IMR-90 (cell line): ENCODE measurements around the gene NLRP3. TPM values are rescaled to one million over a fixed set of nuclear protein-coding genes. Genes with fewer than 3 reads are reported as not detected.

Source experiments
- ATAC-seq: fragments of 200-7000 bp; cut with Tn5 transposase; 2 replicates; pipeline ENCODE4 v1.9.1; 2020; ENCODE audit warnings: low read depth, mild to moderate bottlenecking, moderate library complexity
- BruUV-seq: library from RNA; stranded (reverse); fragments of 400-500 nt; replicated peaks from 2 replicates; lab custom pipeline; 2021; lab: Mats Ljungman, UMichigan
- CTCF ChIA-PET: fragments of 300-600 bp; formaldehyde crosslinking; extraction: SDS; loops from one replicate; lab custom pipeline; 2021; ENCODE audit warnings: antibody characterized with exemption; lab: Yijun Ruan, JAX
- POLR2A ChIA-PET: fragments of 300-600 bp; sonication (Branson Sonifier 250); formaldehyde crosslinking; loops from one replicate; lab custom pipeline; 2022; ENCODE audit warnings: antibody characterized with exemption; ENCODE audit not compliant: unreplicated experiment; lab: Charles Lee
- DNase-seq: peaks from one replicate; pipeline ENCODE4 v3.0.0; 2013
- H2AFZ ChIP-seq: replicated peaks from 2 replicates; pipeline ENCODE3; 2013; ENCODE audit warnings: low read length, mild to moderate bottlenecking; ENCODE audit not compliant: poor library complexity
- H2AK5ac ChIP-seq: 2 replicates; pipeline ENCODE4 v1.6.1; 2013; ENCODE audit warnings: low read depth, low read length, inconsistent platforms
- H2AK9ac ChIP-seq: replicated peaks from 2 replicates; pipeline ENCODE3; 2013; ENCODE audit warnings: mild to moderate bottlenecking, low read depth, low read length, moderate library complexity; ENCODE audit not compliant: poor library complexity
- H2BK120ac ChIP-seq: 2 replicates; pipeline ENCODE4 v1.6.1; 2013; ENCODE audit warnings: low read depth, low read length, inconsistent platforms
- H2BK15ac ChIP-seq: 3 replicates; pipeline ENCODE4 v1.6.1; 2013; ENCODE audit warnings: low read depth, low read length, inconsistent platforms
- H2BK20ac ChIP-seq: 2 replicates; pipeline ENCODE4 v1.6.1; 2013; ENCODE audit warnings: low read depth, mild to moderate bottlenecking, inconsistent platforms, low read length, moderate library complexity
- H2BK5ac ChIP-seq: 2 replicates; pipeline ENCODE4 v1.6.1; 2013; ENCODE audit warnings: mild to moderate bottlenecking, low read depth, low read length, inconsistent platforms; ENCODE audit not compliant: poor library complexity, severe bottlenecking
- H3K14ac ChIP-seq: replicated peaks from 2 replicates; pipeline ENCODE4 v1.6.1; 2013; ENCODE audit warnings: low read depth, low read length, inconsistent platforms
- H3K18ac ChIP-seq: 2 replicates; pipeline ENCODE4 v1.6.1; 2013; ENCODE audit warnings: low read depth, low read length, control low read depth
- H3K23ac ChIP-seq: 2 replicates; pipeline ENCODE4 v1.6.1; 2013; ENCODE audit warnings: low read depth, low read length, inconsistent platforms
- H3K27ac ChIP-seq: 2 replicates; pipeline ENCODE4 v1.5.1; 2013; ENCODE audit warnings: mild to moderate bottlenecking, control low read depth, low read length; ENCODE audit not compliant: insufficient read depth
- H3K27me3 ChIP-seq: 2 replicates; pipeline ENCODE4 v1.6.1; 2013; ENCODE audit warnings: low read length; ENCODE audit not compliant: control insufficient read depth, insufficient read depth
- H3K36me3 ChIP-seq: 2 replicates; pipeline ENCODE4 v1.6.1; 2013; ENCODE audit warnings: low read length, mixed read lengths; ENCODE audit not compliant: control insufficient read depth, insufficient read depth
- H3K4ac ChIP-seq: 2 replicates; pipeline ENCODE4 v1.6.1; 2013; ENCODE audit warnings: low read depth, low read length, inconsistent platforms
- H3K4me1 ChIP-seq: 2 replicates; pipeline ENCODE4 v1.6.1; 2013; ENCODE audit warnings: low read length, mixed read lengths; ENCODE audit not compliant: control insufficient read depth, insufficient read depth
- H3K4me2 ChIP-seq: 2 replicates; pipeline ENCODE4 v1.6.1; 2013; ENCODE audit warnings: low read depth, mild to moderate bottlenecking, control low read depth, low read length, moderate library complexity
- H3K4me3 ChIP-seq: 2 replicates; pipeline ENCODE4 v1.5.1; 2013; ENCODE audit warnings: low read depth, mild to moderate bottlenecking, control low read depth, low read length, moderate library complexity; ENCODE audit not compliant: insufficient read depth
- H3K56ac ChIP-seq: 2 replicates; pipeline ENCODE4 v1.6.1; 2013; ENCODE audit warnings: low read length, inconsistent platforms; ENCODE audit not compliant: insufficient read depth; ENCODE audit errors: extremely low read depth
- H3K79me1 ChIP-seq, 2 experiments: 2 replicates each; pipeline ENCODE4 v1.6.1; 2013; ENCODE audit warnings: low read length in 2 of 2, inconsistent platforms in 1 of 2, low read depth in 1 of 2
- H3K9ac ChIP-seq: 2 replicates; pipeline ENCODE4 v1.6.1; 2013; ENCODE audit warnings: low read depth, low read length, control low read depth
- H3K9me1 ChIP-seq: 2 replicates; pipeline ENCODE4 v1.6.1; 2013; ENCODE audit warnings: low read length, inconsistent platforms; ENCODE audit not compliant: insufficient read depth
- H3K9me3 ChIP-seq: 2 replicates; pipeline ENCODE4 v1.6.1; 2013; ENCODE audit warnings: low read length; ENCODE audit not compliant: control insufficient read depth, insufficient read depth
- H4K20me1 ChIP-seq: 2 replicates; pipeline ENCODE4 v1.6.1; 2013; ENCODE audit warnings: low read length, inconsistent platforms; ENCODE audit not compliant: insufficient read depth
- H4K5ac ChIP-seq: 2 replicates; pipeline ENCODE4 v1.6.1; 2013; ENCODE audit warnings: mild to moderate bottlenecking, low read depth, low read length, control low read depth
- H4K8ac ChIP-seq, 2 experiments: 2 replicates each; pipeline ENCODE4 v1.6.1; 2013; ENCODE audit warnings: low read depth in 2 of 2, low read length in 2 of 2, control low read depth in 1 of 2, inconsistent platforms in 1 of 2
- H4K91ac ChIP-seq: 2 replicates; pipeline ENCODE4 v1.6.1; 2013; ENCODE audit warnings: low read depth, low read length, inconsistent platforms; ENCODE audit not compliant: insufficient read depth
- BHLHE40 ChIP-seq: fragments of 150-350 bp; IDR thresholded peaks from 2 replicates; pipeline ENCODE4 v1.6.1; 2016; ENCODE audit warnings: mild to moderate bottlenecking, low read depth, low read length
- CEBPB ChIP-seq: IDR thresholded peaks from 2 replicates; pipeline ENCODE4 v1.6.1; 2012; ENCODE audit warnings: low read depth, low read length, improper control_type of control experiment
- FOS ChIP-seq: fragments of 150-350 bp; IDR thresholded peaks from 2 replicates; pipeline ENCODE4 v1.6.1; 2016; ENCODE audit warnings: low read depth, low read length
- MAFK ChIP-seq: IDR thresholded peaks from 2 replicates; pipeline ENCODE4 v1.6.1; 2012; ENCODE audit warnings: low read depth, low read length, improper control_type of control experiment
- MAZ ChIP-seq: IDR thresholded peaks from 2 replicates; pipeline ENCODE4 v1.6.1; 2012; ENCODE audit warnings: low read depth, mild to moderate bottlenecking, low read length, improper control_type of control experiment, moderate library complexity, borderline replicate concordance
- MXI1 ChIP-seq: IDR thresholded peaks from 2 replicates; pipeline ENCODE4 v1.6.1; 2012; ENCODE audit warnings: low read depth, mild to moderate bottlenecking, low read length, moderate library complexity, borderline replicate concordance
- NFE2L2 ChIP-seq: fragments of 150-350 bp; IDR thresholded peaks from 2 replicates; pipeline ENCODE4 v1.6.1; 2016; ENCODE audit warnings: low read depth, mild to moderate bottlenecking, low read length
- POLR2A ChIP-seq: IDR thresholded peaks from 2 replicates; pipeline ENCODE4 v1.6.1; 2012; ENCODE audit warnings: mild to moderate bottlenecking, low read depth, low read length
- RAD21 ChIP-seq: IDR thresholded peaks from 2 replicates; pipeline ENCODE4 v1.6.1; 2012; ENCODE audit warnings: low read length, improper control_type of control experiment
- RFX5 ChIP-seq: IDR thresholded peaks from 2 replicates; pipeline ENCODE4 v1.8.0; 2012; ENCODE audit warnings: low read depth, mild to moderate bottlenecking, low read length, moderate library complexity
- SMC3 ChIP-seq: fragments of 150-350 bp; IDR thresholded peaks from 2 replicates; pipeline ENCODE4 v1.6.1; 2016; ENCODE audit warnings: low read depth, mild to moderate bottlenecking, antibody characterized with exemption, low read length, moderate library complexity
- WGBS, 2 experiments: methylation state at CpG; one replicate each; pipeline versions ENCODE4 v1.1.5 to v1.1.7; 2013; ENCODE audit warnings: missing lambda C conversion rate in 2 of 2; ENCODE audit not compliant: insufficient read length in 1 of 2; ENCODE audit errors: extremely low coverage in 2 of 2; 5-methylcytosine and 5-hydroxymethylcytosine counted together
- dilution Hi-C: fragments of 300-500 bp; cut with HindIII; formaldehyde crosslinking; loops from one replicate; pipeline ENCODE4 v1.14.3; 2018; ENCODE audit warnings: low sequenced_read_pairs; ENCODE audit not compliant: unreplicated experiment
- in situ Hi-C: fragments of 300-500 bp; cut with MboI; formaldehyde crosslinking; loops from 3 replicates; pipeline ENCODE4 v1.14.3; 2019; ENCODE audit warnings: low sequenced_read_pairs, inconsistent platforms, mixed read lengths
- intact Hi-C: fragments of 100-400 bp; cut with micrococcal nuclease; formaldehyde crosslinking; loops from 2 replicates; pipeline ENCODE4 v1.10.0; 2022
- polyA plus RNA-seq, 3 experiments: library from polyadenylated mRNA; depleted of rRNA; stranded (reverse); fragments of >200 nt; gene quantifications; 2 replicates each; pipeline ENCODE4 v1.2.3, GENCODE V29; 2012; ENCODE audit warnings: low replicate concordance in 1 of 3
- total RNA-seq: library from RNA; depleted of rRNA; stranded (reverse); fragments of >200 nt; gene quantifications from 2 replicates; pipeline ENCODE4 v1.2.3, GENCODE V29; 2012
- TF ChIP-seq, protein P1 (sequence below): fragments of 150-350 bp; IDR thresholded peaks from 2 replicates; pipeline ENCODE4 v1.6.1; 2017; ENCODE audit warnings: mild to moderate bottlenecking, antibody characterized with exemption, low read length, low read depth

NLRP3 gene
- total and polyA plus RNA-seq, 2 of the 4 experiments (the other 2 are of a cell fraction) = 0.18 TPM; not detected in 1

DNA sequence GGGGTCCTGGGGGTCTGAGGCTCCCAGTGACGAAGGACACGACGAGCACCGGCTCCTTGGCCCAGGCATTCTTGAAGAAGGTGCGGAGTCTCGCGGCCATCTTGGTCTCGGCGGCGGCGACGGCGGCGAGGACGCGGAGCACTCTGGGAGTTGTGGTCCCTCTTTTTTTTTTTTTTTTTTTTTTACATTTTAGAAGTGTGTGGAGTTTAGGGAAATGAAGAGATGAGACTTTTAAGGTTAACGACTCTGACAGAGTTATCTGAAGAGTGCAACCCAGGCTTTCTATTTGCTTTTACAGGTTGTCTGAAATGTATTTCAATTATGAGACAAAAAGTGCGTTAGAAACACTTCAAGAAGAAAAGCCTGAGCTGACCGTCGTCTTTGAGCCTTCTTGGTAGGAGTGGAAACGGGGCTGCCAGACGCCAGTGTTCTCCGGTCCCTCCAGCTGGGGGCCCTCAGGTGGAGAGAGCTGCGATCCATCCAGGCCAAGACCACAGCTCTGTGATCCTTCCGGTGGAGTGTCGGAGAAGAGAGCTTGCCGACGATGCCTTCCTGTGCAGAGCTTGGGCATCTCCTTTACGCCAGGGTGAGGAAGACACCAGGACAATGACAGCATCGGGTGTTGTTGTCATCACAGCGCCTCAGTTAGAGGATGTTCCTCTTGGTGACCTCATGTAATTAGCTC, 32.3 kb downstream of the NLRP3 start (continued):
- no peak for TF ChIP-seq MAZ

DNA sequence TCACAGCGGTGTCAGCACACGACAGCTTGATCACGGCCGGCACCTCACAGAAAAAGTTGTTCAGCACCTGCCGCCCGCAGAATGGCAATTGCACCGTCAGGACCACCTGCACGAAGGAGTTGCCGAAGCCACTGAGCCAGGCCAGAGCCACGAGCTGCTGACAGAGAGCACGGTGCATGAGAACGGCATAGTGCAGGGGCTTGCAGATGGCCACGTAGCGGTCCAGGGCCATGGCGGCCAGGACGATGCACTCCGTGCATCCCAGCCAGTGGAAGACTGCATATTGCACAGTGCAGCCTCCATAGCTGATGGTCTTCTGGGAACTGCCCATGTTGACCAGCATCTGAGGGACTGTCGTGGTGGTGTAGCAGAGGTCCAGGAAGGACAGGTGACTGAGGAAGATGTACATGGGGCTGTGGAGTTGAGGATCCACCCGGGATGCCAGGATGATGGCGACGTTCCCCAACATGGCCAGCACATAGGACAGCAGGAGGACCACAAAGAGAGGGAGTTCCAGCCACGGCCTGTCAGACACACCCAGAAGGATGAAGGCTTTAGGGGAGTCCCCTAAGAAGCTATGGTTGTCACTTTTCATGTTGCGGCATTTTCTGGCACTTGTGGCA, 35.5 kb downstream of the NLRP3 start:
- no peak for DNase-seq
- no peak overlapping the region for H3K4me3 ChIP-seq

More for the DNA sequence above, 35.5 kb downstream of the NLRP3 start:
- Histone ChIP-seq H3K27me3 (no peaks in the 10 kb centered on the region), H3K14ac (no peak overlapping the region), H2AK5ac (no peak overlapping the region), H3K23ac (no peak overlapping the region), H3K27ac (no peak overlapping the region), H2BK5ac (no peak overlapping the region), H4K20me1 (no peaks in the 10 kb centered on the region), H2BK20ac (no peak overlapping the region), H2AFZ (no peak overlapping the region), H3K4ac (no peak overlapping the region), H3K9ac (no peak overlapping the region), H3K9me3 (no peaks in the 10 kb centered on the region), H4K5ac (no peak overlapping the region), H3K79me1 (no peaks in the 10 kb centered on the region), H2BK120ac (no peak overlapping the region), H2BK15ac (no peak overlapping the region), H3K56ac (no peak overlapping the region), H3K18ac (no peak overlapping the region), H3K4me2 (no peak overlapping the region), H4K8ac (no peak overlapping the region), H2AK9ac (no peak overlapping the region), H3K4me1 (no peaks in the 10 kb centered on the region), H4K91ac (no peak overlapping the region), H3K36me3 (no peaks in the 10 kb centered on the region), H3K9me1 (no peaks in the 10 kb centered on the region)
- 70% methylated on average over 10 of the region's 23 CpGs; no CpG with 5 or more reads in 1 of the 2 experiments for WGBS, 2 experiments
- in situ Hi-C loops = no loop called here
- TF ChIP-seq RFX5 (no peak), RAD21 (no peak), MAZ (no peak), NFE2L2 (no peak), CEBPB (no peak), MXI1 (no peak), FOS (no peak), MAFK (no peak), POLR2A (no peak), BHLHE40 (no peak), SMC3 (no peak)
- TF ChIP-seq, protein P1, sequence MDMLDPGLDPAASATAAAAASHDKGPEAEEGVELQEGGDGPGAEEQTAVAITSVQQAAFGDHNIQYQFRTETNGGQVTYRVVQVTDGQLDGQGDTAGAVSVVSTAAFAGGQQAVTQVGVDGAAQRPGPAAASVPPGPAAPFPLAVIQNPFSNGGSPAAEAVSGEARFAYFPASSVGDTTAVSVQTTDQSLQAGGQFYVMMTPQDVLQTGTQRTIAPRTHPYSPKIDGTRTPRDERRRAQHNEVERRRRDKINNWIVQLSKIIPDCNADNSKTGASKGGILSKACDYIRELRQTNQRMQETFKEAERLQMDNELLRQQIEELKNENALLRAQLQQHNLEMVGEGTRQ = no peak
- ATAC-seq = no peak
- dilution Hi-C loops = no loop called here
- ChIA-PET CTCF (no interaction called here), POLR2A (no interaction called here)
- intact Hi-C loops = no loop called here
- no TSS peak for BruUV-seq
